Peyer's patch (tissue), 4 donors: Measurements from ENCODE around the gene MANSC1.

Experiments used
- POLR2A ChIP-seq, 2 donors: fragments of 450-650 bp; IDR thresholded peaks; one replicate each; pipeline ENCODE4 v1.5.1; 2017; ENCODE audit warnings: antibody characterized with exemption in 2 of 2, mild to moderate bottlenecking in 2 of 2, moderate library complexity in 2 of 2
- TF ChIP-seq, protein P1 (sequence below), 6 experiments: fragments of 450-650 bp in 4 of 6; fragments of 200-600 bp in 2 of 6; sonication (generic) in 1 of 6; IDR thresholded peaks; one replicate each; pipeline ENCODE4 v1.5.1; 2017 to 2019; ENCODE audit warnings: antibody characterized with exemption in 6 of 6, mild to moderate bottlenecking in 3 of 6, moderate library complexity in 1 of 6

- TF ChIP-seq, protein P1, sequence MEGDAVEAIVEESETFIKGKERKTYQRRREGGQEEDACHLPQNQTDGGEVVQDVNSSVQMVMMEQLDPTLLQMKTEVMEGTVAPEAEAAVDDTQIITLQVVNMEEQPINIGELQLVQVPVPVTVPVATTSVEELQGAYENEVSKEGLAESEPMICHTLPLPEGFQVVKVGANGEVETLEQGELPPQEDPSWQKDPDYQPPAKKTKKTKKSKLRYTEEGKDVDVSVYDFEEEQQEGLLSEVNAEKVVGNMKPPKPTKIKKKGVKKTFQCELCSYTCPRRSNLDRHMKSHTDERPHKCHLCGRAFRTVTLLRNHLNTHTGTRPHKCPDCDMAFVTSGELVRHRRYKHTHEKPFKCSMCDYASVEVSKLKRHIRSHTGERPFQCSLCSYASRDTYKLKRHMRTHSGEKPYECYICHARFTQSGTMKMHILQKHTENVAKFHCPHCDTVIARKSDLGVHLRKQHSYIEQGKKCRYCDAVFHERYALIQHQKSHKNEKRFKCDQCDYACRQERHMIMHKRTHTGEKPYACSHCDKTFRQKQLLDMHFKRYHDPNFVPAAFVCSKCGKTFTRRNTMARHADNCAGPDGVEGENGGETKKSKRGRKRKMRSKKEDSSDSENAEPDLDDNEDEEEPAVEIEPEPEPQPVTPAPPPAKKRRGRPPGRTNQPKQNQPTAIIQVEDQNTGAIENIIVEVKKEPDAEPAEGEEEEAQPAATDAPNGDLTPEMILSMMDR (IDR thresholded peaks at IDR 0.05): no peak
- TF ChIP-seq POLR2A (IDR thresholded peaks at IDR 0.05): no peak
Measured at GRCh38 chr12:12290206-12290605, 59.8 kb downstream of the MANSC1 start.
